AG09319 (cell line): ENCODE data around the gene ERICH6.

ENCODE experiments used
- DNase-seq: peaks from one replicate; pipeline ENCODE4 v3.0.0-alpha.2; 2010; ENCODE audit warnings: low read depth; ENCODE audit errors: extremely low read depth
- TF ChIP-seq, protein P1 (sequence below): IDR thresholded peaks from 2 replicates; pipeline ENCODE4 v1.5.1; 2011; ENCODE audit warnings: low read depth, mild to moderate bottlenecking, inconsistent platforms, low read length, moderate library complexity

Gene ERICH6

DNA sequence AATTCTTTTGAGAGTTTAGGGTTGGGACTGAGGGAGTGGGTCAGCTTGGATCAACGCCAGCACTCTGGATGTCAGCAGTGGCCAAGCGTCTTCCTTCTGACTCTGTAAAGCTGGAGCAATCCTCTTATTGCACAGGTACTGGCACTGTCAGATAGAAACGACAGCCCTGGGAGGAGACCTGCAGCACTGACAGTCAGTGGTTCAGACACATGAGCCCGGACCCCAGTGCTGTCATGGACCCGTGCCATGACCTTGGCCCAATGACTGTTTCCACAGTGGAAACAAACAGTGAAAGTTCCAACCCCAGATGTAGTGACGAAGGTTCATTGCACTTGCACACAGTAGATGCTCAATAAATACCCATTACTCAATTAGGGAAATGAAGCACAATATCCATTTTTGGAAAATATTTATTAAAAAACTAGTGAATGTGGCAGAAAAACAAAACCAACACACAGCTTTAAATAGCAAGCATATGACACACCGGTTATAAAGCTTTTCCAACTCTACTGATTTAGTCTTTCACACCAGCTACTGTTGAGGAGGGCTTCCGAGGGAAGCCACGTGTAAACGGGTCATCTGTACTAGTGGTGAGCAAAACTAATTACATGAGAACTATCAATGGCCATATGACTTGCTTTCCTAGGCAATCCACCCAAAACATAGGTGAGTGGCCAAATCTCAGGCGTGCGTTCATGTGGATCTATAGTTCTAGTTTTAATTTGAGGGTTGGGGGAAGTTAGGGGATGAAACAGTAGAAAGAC lies 37.2 kb upstream of the ERICH6 start:
- TF ChIP-seq, protein P1, sequence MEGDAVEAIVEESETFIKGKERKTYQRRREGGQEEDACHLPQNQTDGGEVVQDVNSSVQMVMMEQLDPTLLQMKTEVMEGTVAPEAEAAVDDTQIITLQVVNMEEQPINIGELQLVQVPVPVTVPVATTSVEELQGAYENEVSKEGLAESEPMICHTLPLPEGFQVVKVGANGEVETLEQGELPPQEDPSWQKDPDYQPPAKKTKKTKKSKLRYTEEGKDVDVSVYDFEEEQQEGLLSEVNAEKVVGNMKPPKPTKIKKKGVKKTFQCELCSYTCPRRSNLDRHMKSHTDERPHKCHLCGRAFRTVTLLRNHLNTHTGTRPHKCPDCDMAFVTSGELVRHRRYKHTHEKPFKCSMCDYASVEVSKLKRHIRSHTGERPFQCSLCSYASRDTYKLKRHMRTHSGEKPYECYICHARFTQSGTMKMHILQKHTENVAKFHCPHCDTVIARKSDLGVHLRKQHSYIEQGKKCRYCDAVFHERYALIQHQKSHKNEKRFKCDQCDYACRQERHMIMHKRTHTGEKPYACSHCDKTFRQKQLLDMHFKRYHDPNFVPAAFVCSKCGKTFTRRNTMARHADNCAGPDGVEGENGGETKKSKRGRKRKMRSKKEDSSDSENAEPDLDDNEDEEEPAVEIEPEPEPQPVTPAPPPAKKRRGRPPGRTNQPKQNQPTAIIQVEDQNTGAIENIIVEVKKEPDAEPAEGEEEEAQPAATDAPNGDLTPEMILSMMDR: no peak
- no peak for DNase-seq

DNA sequence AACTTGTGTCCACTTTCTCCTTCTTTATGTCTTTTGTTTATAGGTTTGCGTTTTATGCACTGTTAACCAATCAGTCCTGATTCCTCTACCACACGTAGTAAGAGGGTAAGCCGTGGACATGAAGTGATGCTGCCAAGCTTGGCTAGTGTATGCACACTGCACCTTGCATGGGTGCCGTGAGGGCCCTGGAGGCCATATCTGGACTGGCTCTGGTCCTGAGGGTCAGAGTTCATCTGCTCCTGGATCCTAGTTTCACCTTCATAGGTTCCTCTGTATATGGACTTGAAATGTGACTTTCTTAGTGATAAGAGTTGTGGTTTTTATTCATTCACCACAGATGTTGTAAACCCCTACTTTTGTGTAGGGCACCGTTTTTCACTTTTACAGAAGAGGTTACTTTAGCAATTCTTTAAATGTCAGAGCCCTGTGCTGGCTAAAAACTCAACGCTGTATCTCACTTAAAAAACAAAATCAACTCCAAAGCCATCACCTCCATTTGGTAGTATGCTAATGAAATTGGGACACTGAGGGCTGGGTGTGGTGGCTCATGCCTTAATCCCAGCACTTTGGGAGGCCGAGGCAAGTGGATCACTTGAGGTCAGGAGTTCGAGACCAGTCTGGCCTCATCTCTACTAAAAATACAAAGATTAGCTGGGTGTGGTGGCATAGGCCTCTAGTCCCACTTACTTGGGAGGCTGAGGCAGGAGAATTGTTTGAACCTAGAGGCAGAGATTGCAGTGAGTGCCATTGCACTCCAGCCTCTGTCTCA lies 36.3 kb upstream of the ERICH6 start:
- no peak for DNase-seq
- TF ChIP-seq, protein P1: no peak

DNA sequence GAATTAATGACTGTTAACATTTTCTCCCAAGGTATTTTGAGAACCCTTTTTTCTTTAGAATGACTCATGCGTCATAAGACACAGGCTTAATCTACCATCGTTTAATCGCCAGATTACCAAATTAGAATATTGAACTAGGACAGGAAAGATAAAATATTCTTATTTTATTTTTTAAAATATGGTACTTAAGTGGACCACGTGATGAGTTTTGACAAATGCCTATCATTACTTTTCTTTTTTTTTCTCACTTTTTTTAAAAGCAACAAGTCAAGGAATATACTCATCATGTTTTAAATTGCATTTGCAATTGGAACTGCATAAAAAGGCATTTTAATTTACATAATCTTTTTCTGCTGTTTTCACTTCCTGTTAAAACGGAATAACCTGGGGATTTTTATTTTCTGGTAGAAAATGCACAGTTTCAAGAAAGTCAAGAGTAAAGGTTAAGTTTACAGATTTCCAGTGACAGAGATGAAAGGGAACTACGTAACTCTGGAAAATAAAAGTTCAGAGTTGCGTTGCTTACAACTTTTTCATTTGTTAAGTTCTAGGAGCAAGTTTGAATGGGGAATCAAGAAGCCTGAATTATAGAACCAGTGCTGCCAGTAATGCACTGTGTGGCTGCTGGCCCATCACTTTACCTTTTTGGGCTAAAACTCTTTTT lies 35.6 kb upstream of the ERICH6 start:
- no peak for DNase-seq
- TF ChIP-seq, protein P1: no peak

DNA sequence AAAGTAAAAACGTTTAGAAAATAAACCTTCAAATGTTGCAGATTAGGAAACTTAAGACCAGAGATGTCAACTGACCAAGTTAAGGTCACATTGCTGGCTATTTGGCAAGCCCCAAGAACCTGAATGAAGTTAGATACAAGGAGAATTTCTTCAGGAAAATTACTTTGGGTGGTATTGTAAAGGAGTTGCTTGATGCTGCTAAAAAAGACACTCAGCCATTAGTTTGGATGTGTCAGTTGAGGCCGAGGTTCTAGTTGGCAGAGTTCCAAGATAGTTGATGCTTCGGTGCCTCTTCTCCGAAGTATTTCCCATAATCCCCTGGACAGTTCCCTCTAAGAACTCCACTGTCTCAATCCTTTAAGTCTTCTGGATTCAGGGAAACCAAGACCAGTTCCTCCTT lies 35.0 kb upstream of the ERICH6 start:
- TF ChIP-seq, protein P1: no peak
- no peak for DNase-seq

DNA sequence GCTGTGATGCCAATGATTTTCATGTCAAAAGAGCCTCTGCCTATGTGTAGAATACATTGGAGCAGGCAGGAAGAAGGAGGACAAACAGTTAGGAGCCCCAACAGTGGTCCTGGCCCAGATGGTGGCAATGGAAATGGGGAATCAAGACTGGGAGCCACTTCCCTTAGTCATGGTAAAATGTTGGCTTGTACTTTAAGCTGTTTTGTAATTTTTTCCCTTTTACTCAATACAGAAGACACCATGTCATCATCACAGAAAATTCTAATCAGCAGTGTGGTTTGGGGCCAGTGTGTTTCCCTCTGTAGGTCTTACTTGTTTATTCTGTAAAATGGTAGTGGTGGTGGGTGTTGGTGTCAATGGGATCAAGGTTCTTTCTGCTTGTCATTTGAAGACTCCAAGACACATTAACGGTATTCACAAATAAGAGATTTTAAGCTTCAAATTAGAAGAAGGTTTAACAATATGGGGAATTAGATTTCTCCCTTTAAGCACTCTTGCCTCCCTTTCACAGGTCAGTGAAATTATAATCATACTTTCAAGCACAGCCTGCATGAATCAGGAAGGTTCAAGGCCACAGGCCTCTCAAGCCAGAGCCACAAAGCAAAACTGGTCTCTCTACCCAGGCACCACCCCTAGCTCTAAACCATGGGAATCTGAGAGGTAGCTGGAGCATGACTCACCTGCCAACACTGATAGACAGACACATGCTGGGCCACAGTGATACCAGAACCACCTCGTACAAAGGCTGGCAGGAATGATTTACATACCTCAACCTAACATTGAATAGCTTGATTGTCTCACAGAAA lies 34.4 kb upstream of the ERICH6 start:
- no peak for DNase-seq
- TF ChIP-seq, protein P1: no peak

DNA sequence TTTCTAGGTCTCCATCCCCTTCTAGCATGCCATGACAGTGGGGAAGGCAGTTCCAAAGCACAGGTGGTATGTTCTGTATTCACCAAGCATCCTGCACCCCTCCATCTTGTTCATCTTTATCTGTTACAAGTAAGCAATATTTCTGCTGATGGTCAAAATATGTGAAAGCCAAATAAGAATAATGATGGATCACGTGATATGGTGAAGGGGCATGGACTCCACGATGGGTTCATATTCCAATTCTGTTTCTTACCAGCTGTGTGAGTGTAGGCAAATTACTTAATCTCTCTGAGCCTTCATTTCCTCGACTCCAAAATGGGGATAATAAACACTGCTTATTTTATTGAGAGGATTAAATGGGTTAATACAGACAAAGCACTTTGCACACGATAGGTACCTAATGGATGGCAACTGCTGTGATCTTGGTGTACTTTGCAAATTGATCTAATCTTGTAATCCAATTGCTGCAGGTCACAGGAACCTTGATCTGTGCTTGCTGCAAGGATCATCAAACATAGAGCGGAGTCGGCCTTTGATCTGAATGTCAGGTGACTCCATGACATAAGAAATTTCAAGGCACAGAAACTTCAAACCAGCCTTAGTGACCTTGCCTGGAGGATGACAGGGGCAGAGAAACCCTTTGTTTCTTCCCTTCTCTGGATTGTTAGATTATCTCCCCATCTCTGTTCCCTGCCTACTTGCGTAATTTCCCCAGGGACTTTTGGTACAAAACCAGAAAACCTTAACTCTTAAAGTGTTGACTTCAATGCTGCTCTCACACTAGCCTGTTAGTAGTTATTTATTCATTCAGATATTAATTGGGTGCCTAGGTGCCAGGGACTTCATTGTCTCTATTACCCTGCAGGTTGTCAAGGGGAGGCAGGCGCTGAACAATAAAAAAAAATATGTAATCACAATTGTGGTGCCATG lies 33.4 kb upstream of the ERICH6 start:
- no peak for DNase-seq
- TF ChIP-seq, protein P1: no peak
